PC-9 (cell line): ENCODE measurements around the gene CCNG1. TPM values are rescaled to one million over a fixed set of nuclear protein-coding genes. Genes with fewer than 3 reads are reported as not detected.

Source experiments
- BruUV-seq: library from RNA; stranded (reverse); fragments of 400-500 nt; replicated peaks from 2 replicates; lab custom pipeline; 2021; lab: Mats Ljungman, UMichigan
- CTCF ChIA-PET: fragments of 300-600 bp; sonication (Branson Sonifier 250); formaldehyde crosslinking; loops from one replicate; lab custom pipeline; 2022; ENCODE audit warnings: antibody characterized with exemption; lab: Charles Lee
- POLR2A ChIA-PET: fragments of 300-600 bp; sonication (Branson Sonifier 250); formaldehyde crosslinking; loops from one replicate; lab custom pipeline; 2022; ENCODE audit warnings: antibody characterized with exemption; ENCODE audit not compliant: unreplicated experiment; lab: Charles Lee
- DNase-seq, 2 experiments: peaks; one replicate each; pipeline versions ENCODE4 v3.0.0 to v3.0.0-alpha.2; 2015 to 2022; ENCODE audit warnings: mixed read lengths in 1 of 2
- H2AFZ ChIP-seq: fragments of 200-600 bp; sonication (generic); 2 replicates; pipeline ENCODE4 v1.8.1; 2017; ENCODE audit warnings: antibody characterized with exemption
- H3F3A ChIP-seq: fragments of 200-600 bp; sonication (generic); 2 replicates; pipeline ENCODE4 v1.8.1; 2017; ENCODE audit warnings: antibody characterized with exemption, mild to moderate bottlenecking, low read depth; ENCODE audit not compliant: insufficient read depth
- H3K27ac ChIP-seq: fragments of 200-600 bp; sonication (generic); 2 replicates; pipeline ENCODE4 v1.6.1; 2016; ENCODE audit warnings: mixed run types
- H3K27me3 ChIP-seq: fragments of 200-600 bp; sonication (generic); 2 replicates; pipeline ENCODE4 v1.6.1; 2016; ENCODE audit warnings: low read depth, mixed run types; ENCODE audit not compliant: insufficient read depth
- H3K36me3 ChIP-seq: fragments of 200-600 bp; sonication (generic); 2 replicates; pipeline ENCODE4 v1.6.1; 2016; ENCODE audit warnings: low read depth, mixed run types
- H3K4me1 ChIP-seq: fragments of 200-600 bp; sonication (generic); replicated peaks from 2 replicates; pipeline ENCODE4 v1.6.1; 2016; ENCODE audit warnings: mixed run types; ENCODE audit not compliant: insufficient read depth
- H3K4me2 ChIP-seq: fragments of 200-600 bp; sonication (generic); 2 replicates; pipeline ENCODE4 v1.6.1; 2017; ENCODE audit warnings: mixed run types
- H3K4me3 ChIP-seq: fragments of 200-600 bp; sonication (generic); 2 replicates; pipeline ENCODE4 v1.6.1; 2016; ENCODE audit warnings: mixed run types
- H3K79me2 ChIP-seq: fragments of 200-600 bp; sonication (generic); 2 replicates; pipeline ENCODE4 v1.6.1; 2017; ENCODE audit warnings: low read depth, mixed run types
- H3K9me2 ChIP-seq: fragments of 200-600 bp; sonication (generic); 2 replicates; pipeline ENCODE4 v1.8.1; 2017; ENCODE audit warnings: mild to moderate bottlenecking; ENCODE audit not compliant: insufficient read depth
- H3K9me3 ChIP-seq: fragments of 200-600 bp; sonication (generic); 2 replicates; pipeline ENCODE4 v1.8.1; 2016; ENCODE audit warnings: low read depth; ENCODE audit not compliant: insufficient read depth
- H4K20me1 ChIP-seq: fragments of 200-600 bp; sonication (generic); 2 replicates; pipeline ENCODE4 v1.8.1; 2017; ENCODE audit not compliant: insufficient read depth
- CTCF ChIP-seq: fragments of 200-600 bp; sonication (generic); conservative IDR thresholded peaks from 2 replicates; pipeline ENCODE4 v1.6.1; 2017; ENCODE audit warnings: mixed run types, antibody characterized with exemption, mild to moderate bottlenecking, moderate library complexity
- EZH2 ChIP-seq: fragments of 200-600 bp; sonication (generic); IDR thresholded peaks from 2 replicates; pipeline ENCODE4 v1.8.0; 2017; ENCODE audit warnings: antibody characterized with exemption, low read depth
- intact Hi-C: fragments of 100-400 bp; cut with micrococcal nuclease; formaldehyde crosslinking; loops from one replicate; pipeline ENCODE4 v1.10.0; 2022; ENCODE audit not compliant: unreplicated experiment
- total RNA-seq: library from RNA; stranded (reverse); gene quantifications from 2 replicates; pipeline ENCODE4 v1.2.3, GENCODE V29; 2021

The CCNG1 gene
- total RNA-seq, 1 experiment from 2014 or later, result 112 TPM

GRCh38 chr5:163434401-163434866 is 3.0 kb upstream of the CCNG1 start:
- intact Hi-C loops, result no loop called here
- ChIA-PET CTCF (no interaction called here), POLR2A (no interaction called here)
- no peak for DNase-seq
- Histone ChIP-seq H2AFZ (no peak overlapping the region), H3K9me3 (no peaks in the 10 kb centered on the region), H3K4me3 (no peak overlapping the region), H3F3A (no peaks in the 10 kb centered on the region), H3K4me1 (peaks cover 20% of the 10 kb centered on the region), H3K36me3 (0 out of 2 replicates have a peak, but pooled peaks cover 5% of the 10 kb centered on the region), H3K4me2 (0 out of 2 replicates have a peak overlapping the region, but pooled peaks have one; percentile 28), H3K27ac (no peak overlapping the region), H3K79me2 (peaks cover 18% of the 10 kb centered on the region), H3K27me3 (no peaks in the 10 kb centered on the region), H4K20me1 (no peaks in the 10 kb centered on the region), H3K9me2 (no peaks in the 10 kb centered on the region)
- TF ChIP-seq EZH2 (no peak), CTCF (no peak)
- no TSS peak for BruUV-seq

GRCh38 chr5:163436515-163436914 is 880 bp upstream of the CCNG1 start:
- H3F3A ChIP-seq, result no peaks in the 10 kb centered on the region
- H3K4me1 ChIP-seq, result peaks cover 28% of the 10 kb centered on the region
- BruUV-seq, result no TSS peak
- H3K36me3 ChIP-seq, result 0 out of 2 replicates have a peak, but pooled peaks cover 17% of the 10 kb centered on the region
- no peaks in the 10 kb centered on the region for H3K27me3 ChIP-seq
- no peak for DNase-seq
- H3K9me2 ChIP-seq, result no peaks in the 10 kb centered on the region
- peak overlapping the region; percentile 93 for H3K4me2 ChIP-seq
- ChIA-PET CTCF (no interaction called here), POLR2A (no interaction called here)
- no peaks in the 10 kb centered on the region for H3K9me3 ChIP-seq
- TF ChIP-seq EZH2 (no peak), CTCF (no peak)
- peak overlapping the region; percentile 95 for H2AFZ ChIP-seq
- peaks cover 35% of the 10 kb centered on the region for H3K79me2 ChIP-seq
- H3K4me3 ChIP-seq, result peak overlapping the region; percentile 85; the same call in 1 of the 2 replicates
- intact Hi-C loops, result loop anchor here (2.0 to 5.0 kb wide), 3 partner anchors 24 to 68 kb away; partner anchors contain the start of genes HMMR, MAT2B and NUDCD2
- H3K27ac ChIP-seq, result 0 out of 2 replicates have a peak overlapping the region, but pooled peaks have one; percentile 4
- no peaks in the 10 kb centered on the region for H4K20me1 ChIP-seq

GRCh38 chr5:163437011-163437308 is 435 bp upstream of the CCNG1 start:
- Histone ChIP-seq H2AFZ (peak overlapping the region; percentile 95), H3K4me1 (peaks cover 28% of the 10 kb centered on the region), H3K4me2 (peak overlapping the region; percentile 93), H3K9me3 (no peaks in the 10 kb centered on the region), H3K79me2 (peaks cover 35% of the 10 kb centered on the region), H3K9me2 (no peaks in the 10 kb centered on the region), H3K36me3 (peaks cover 20% of the 10 kb centered on the region), H3K27ac (0 out of 2 replicates have a peak overlapping the region, but pooled peaks have one; percentile 4), H4K20me1 (no peaks in the 10 kb centered on the region), H3K4me3 (peak overlapping the region; percentile 85; the same call in 1 of the 2 replicates), H3F3A (no peaks in the 10 kb centered on the region), H3K27me3 (no peaks in the 10 kb centered on the region)
- no TSS peak for BruUV-seq
- no peak for DNase-seq
- POLR2A ChIA-PET, result interaction anchor here (0.6 to 2.9 kb wide), 2 partner anchors 24 to 68 kb away, joined by 3 to 38 read pairs; partner anchors contain the start of genes HMMR, MAT2B and NUDCD2
- CTCF ChIA-PET, result no interaction called here
- intact Hi-C loops, result loop anchor here (2.0 to 5.0 kb wide), 3 partner anchors 24 to 68 kb away; partner anchors contain the start of genes HMMR, MAT2B and NUDCD2
- TF ChIP-seq EZH2 (no peak), CTCF (no peak)
